GM18517 (cell line): ENCODE measurements around the gene RNF144A.
"Not testable (repeated sequence)": the region's sequence is repeated elsewhere in the genome, so short reads cannot be mapped to it uniquely, and the experiment has no call there.

Source experiments
- ATAC-seq: cut with Tn5 transposase; IDR thresholded peaks from one replicate; pipeline ENCODE4 v1.9.1; 2021; ENCODE audit warnings: mild to moderate bottlenecking, moderate library complexity; ENCODE audit not compliant: unreplicated experiment

RNF144A gene

GRCh38 chr2:6927753-6928152, 10.5 kb downstream of the RNF144A start:
- ATAC-seq, result no peak

GRCh38 chr2:6928452-6928851, 11.2 kb downstream of the RNF144A start:
- no peak for ATAC-seq

GRCh38 chr2:6929196-6929819, 12.1 kb downstream of the RNF144A start:
- no peak for ATAC-seq

- no peak for ATAC-seq
Observed at GRCh38 chr2:6930923-6931647, 13.9 kb downstream of the RNF144A start.

GRCh38 chr2:6931753-6932152, 14.5 kb downstream of the RNF144A start:
- ATAC-seq, result no peak

- no peak for ATAC-seq
Observed at GRCh38 chr2:6932206-6932605, 15.0 kb downstream of the RNF144A start.

- ATAC-seq, result no peak
Observed at GRCh38 chr2:6932828-6933227, 15.6 kb downstream of the RNF144A start.

GRCh38 chr2:6933911-6934310, 16.7 kb downstream of the RNF144A start:
- no peak for ATAC-seq

GRCh38 chr2:6934345-6934744, 17.1 kb downstream of the RNF144A start:
- no peak for ATAC-seq

- ATAC-seq, result no peak
Observed at GRCh38 chr2:6934758-6935651, 17.8 kb downstream of the RNF144A start.

GRCh38 chr2:6935652-6936020, 18.4 kb downstream of the RNF144A start:
- not testable (repeated sequence) for ATAC-seq

GRCh38 chr2:6937157-6937556, 19.9 kb downstream of the RNF144A start:
- ATAC-seq, result no peak

- no peak for ATAC-seq
Observed at GRCh38 chr2:6937582-6937981, 20.4 kb downstream of the RNF144A start.

GRCh38 chr2:6939071-6939470, 21.9 kb downstream of the RNF144A start:
- ATAC-seq, result no peak

- no peak for ATAC-seq
Observed at GRCh38 chr2:6940820-6941219, 23.6 kb downstream of the RNF144A start.

- no peak for ATAC-seq
Observed at GRCh38 chr2:6941299-6942046, 24.3 kb downstream of the RNF144A start.

- ATAC-seq, result no peak
Observed at GRCh38 chr2:6942848-6943247, 25.6 kb downstream of the RNF144A start.

- ATAC-seq, result no peak
Observed at GRCh38 chr2:6943523-6943922, 26.3 kb downstream of the RNF144A start.

- ATAC-seq, result no peak
Observed at GRCh38 chr2:6943971-6944370, 26.8 kb downstream of the RNF144A start.

GRCh38 chr2:6944555-6944954, 27.3 kb downstream of the RNF144A start:
- ATAC-seq, result no peak
